Activated CD4-positive, CD25-positive, alpha-beta regulatory T cell treated with anti-CD3 and anti-CD28 coated beads, Interleukin-2, amount 50 U/mL, for 72 hours (primary cell): ENCODE results near the gene PSAT1.

Experiments
- DNase-seq: peaks from one replicate; pipeline ENCODE4 v3.0.0; 2021

PSAT1 gene

GRCh38 chr9:78292716-78293497, 4.0 kb upstream of the PSAT1 start:
- DNase-seq: no peak

DNA sequence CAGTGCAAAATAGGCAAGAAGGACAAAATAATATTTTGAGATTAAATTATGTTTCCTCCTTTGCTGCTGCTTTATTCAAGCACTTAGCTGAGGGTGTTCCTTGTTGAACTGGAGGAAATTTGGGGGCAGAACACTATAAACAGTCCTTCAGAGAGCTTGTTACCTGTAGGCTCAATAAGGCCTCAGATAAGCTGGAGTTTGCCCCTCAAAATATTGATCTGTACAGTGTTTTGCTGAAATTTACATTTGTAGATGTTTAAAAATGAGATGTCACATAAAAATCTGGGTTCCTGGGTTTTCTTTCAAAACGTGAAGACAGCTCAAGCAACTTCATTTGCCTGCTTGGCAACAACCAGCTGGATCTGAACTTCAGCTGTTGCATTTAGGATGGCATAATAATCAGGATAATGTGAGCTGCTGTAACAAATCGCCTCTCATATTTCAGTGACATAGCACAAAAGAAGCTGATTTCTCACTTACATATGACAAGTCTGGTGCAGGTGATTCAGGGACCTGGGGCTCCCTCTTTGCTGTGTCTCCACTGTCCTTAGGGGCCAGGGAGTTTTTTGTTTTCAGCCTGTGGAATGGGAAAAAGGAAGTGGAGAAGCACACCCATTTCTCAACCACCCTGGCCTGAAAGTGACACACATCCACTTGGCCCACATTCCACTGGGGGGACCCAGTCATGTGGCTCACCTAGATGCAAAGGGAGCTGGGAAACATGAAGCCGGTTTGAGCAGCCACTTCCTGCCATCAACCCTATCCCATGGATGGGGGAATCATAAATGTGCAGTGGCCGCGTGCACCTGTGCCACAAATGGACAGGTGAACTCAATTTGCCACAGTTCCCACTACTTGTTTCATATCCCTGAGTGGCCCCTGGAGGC, 2.4 kb upstream of the PSAT1 start:
- no peak for DNase-seq

GRCh38 chr9:78295177-78295575, 1.7 kb upstream of the PSAT1 start:
- no peak for DNase-seq

DNA sequence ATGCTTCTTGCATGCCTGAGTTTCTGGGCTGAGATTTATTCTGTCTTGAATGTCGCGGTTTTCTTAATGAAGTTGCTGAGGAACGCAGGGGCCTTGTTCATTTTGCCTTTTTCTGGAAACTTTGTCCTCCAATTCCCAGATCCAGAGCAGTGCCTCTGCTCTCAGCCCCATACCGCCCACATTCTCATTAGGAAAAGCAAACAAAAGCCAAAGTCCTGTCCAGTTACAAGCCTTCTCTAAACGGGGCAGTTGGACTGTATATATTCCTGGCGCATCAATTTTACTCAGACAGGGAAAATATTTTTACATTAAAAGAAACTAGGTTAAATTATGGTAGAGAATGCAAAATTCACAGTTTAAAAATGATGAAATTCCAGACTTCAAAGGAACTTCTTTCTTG, 1.2 kb upstream of the PSAT1 start:
- DNase-seq: no peak

GRCh38 chr9:78296201-78296892, 578 bp upstream of the PSAT1 start:
- DNase-seq: no peak

- DNase-seq: no peak
These were observed 692 bp downstream of the PSAT1 start for GRCh38 chr9:78297672-78297961.

GRCh38 chr9:78298046-78298765, 1.3 kb downstream of the PSAT1 start:
- DNase-seq: no peak

- no peak for DNase-seq
These were observed 3.3 kb downstream of the PSAT1 start for GRCh38 chr9:78300209-78300608.

- no peak for DNase-seq
These were observed 4.5 kb downstream of the PSAT1 start for GRCh38 chr9:78301466-78301865.

DNA sequence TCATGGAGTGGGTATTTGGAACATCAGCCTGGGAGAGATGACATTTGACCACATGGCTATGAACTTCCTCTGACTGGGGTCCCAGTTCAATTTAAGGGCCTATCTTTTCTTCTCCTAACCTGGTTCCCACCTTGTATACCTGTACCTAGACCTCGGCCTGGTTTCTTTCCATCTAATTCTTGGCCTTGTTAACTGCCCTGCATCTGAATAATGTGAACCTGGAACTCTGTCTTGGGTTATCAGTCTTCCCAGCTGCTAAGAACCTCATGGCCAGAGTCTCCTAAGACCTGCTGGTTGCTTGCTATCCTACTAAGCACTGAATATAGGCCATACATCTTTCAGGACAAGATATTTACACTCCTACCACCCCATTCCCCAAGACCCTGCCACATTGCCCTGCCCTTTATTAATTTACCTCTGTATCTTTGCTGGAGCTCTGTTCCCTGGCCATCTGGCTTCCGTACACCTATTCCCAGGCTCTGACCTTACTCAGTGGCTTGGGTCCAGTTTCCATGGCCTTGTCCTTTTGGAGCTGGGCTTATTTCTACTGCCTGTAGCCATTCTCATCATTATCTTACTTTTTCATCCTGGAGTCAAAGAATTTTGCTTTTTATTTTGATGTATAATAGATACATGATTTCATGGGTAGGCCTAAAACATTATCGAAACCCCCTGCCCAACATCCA, 6.6 kb downstream of the PSAT1 start:
- DNase-seq: no peak

DNA sequence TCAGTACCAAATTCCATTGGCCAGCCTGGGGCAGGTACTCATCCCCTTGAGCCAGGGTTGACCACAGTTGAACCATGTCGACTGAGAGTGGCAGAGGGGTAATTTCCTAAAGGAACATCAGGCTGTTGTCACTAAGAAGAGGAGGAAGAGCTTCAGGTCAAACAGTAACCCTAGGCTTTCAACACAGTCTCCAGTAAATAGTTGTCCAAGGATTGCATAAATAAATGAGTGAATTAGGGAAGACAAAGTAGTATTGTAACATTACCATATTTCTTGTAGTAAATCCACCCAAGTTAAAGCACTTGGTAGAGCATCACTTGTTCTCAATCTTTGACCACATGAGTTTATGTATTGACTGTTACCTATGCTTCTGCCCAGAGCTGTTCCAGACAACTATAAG, 7.4 kb downstream of the PSAT1 start:
- no peak for DNase-seq

GRCh38 chr9:78306222-78307076, 9.5 kb downstream of the PSAT1 start:
- DNase-seq: no peak

- no peak for DNase-seq
These were observed 10.4 kb downstream of the PSAT1 start for GRCh38 chr9:78307360-78307759.

GRCh38 chr9:78309066-78309465, 12.1 kb downstream of the PSAT1 start:
- DNase-seq: no peak

- DNase-seq: no peak
These were observed 14.2 kb downstream of the PSAT1 start for GRCh38 chr9:78311075-78311474.

- no peak for DNase-seq
These were observed 15.1 kb downstream of the PSAT1 start for GRCh38 chr9:78311886-78312524.

- no peak for DNase-seq
These were observed 17.6 kb downstream of the PSAT1 start for GRCh38 chr9:78314550-78314949.

- no peak for DNase-seq
These were observed 18.3 kb downstream of the PSAT1 start for GRCh38 chr9:78314953-78315870.

DNA sequence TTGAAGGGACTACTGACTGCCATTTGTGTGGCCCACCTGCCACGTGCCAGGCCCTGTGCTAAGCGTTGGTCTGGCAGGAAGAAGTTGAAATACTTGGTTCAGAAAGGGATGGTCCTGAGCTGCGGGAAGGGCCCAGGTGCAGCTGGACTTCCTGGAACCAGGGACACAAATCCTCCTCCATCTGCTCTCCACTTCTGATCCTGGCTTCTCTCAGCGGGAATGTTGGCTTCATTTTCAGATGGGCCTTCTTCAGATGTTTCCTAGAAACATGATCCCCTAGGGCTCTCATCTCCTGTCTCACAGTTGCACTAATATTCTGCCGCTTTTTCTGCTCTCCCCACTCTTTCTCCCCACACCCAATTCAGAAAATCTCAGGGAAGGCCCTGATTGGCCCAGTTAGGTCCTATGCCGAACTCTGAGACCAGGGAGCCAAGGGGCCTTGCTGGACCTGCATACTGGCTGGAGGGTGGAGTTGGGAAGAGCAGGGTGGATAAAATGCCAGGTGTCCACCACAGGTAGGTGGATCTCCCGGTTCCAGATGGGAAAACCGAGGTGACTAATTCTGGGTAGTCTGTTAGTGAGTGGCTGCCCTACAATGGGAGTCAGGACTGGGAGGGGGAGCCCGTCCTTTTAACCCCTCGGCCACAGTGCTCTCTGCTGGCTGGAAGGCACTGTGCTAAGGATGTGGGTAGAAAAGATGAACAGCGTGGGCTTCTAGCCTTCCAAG, 19.4 kb downstream of the PSAT1 start:
- no peak for DNase-seq
